ENCODE data around the gene IL6.
"Not testable (repeated sequence)": the region's sequence is repeated elsewhere in the genome, so short reads cannot be mapped to it uniquely, and the experiment has no call there.

DNA sequence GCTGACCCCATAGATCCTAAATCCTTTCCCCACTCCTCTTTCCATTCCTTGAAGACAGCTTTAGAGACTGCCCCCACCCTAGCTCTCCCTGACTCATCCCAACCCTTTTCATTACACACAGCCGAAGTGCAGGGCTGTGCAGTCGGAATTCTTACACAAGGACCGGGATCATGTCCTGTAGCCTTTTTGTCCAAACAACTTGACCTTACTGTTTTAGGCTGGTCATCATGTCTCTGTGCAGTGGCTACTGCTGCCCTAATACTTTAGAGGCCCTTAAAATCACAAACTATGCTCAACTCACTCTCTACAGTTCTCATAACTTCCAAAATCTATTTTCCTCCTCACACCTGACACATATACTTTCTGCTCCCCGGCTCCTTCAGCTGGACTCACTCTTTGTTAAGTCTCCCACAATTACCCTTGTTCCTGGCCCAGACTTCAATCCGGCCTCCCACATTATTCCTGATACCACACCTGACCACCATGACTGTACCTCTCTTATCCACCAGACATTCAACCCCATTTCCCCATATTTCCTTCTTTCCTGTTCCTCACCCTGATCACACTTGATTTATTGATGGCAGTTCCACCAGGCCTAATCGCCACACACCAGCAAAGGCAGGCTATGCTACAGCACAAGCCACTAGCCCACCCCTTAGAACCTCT is 19.8 kb upstream of the IL6 start:
- not testable (repeated sequence) for TF ChIP-seq EZH2 (optimal IDR thresholded peaks at IDR 0.05; ENCODE audit: low read depth, low read length); EZH2phosphoT487 (IDR thresholded peaks at IDR 0.05; ENCODE audit: low read length)
- TF ChIP-seq, protein P1, sequence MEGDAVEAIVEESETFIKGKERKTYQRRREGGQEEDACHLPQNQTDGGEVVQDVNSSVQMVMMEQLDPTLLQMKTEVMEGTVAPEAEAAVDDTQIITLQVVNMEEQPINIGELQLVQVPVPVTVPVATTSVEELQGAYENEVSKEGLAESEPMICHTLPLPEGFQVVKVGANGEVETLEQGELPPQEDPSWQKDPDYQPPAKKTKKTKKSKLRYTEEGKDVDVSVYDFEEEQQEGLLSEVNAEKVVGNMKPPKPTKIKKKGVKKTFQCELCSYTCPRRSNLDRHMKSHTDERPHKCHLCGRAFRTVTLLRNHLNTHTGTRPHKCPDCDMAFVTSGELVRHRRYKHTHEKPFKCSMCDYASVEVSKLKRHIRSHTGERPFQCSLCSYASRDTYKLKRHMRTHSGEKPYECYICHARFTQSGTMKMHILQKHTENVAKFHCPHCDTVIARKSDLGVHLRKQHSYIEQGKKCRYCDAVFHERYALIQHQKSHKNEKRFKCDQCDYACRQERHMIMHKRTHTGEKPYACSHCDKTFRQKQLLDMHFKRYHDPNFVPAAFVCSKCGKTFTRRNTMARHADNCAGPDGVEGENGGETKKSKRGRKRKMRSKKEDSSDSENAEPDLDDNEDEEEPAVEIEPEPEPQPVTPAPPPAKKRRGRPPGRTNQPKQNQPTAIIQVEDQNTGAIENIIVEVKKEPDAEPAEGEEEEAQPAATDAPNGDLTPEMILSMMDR (IDR thresholded peaks at IDR 0.05; ENCODE audit: low read length), result not testable (repeated sequence)

Measured in MM.1S (cell line).